NAMALWA (cell line): ENCODE measurements around the gene ADARB2.

Experiments used
- DNase-seq: peaks from one replicate; pipeline ENCODE4 v3.0.0-alpha.2; 2015; ENCODE audit warnings: low spot score

Gene ADARB2

DNA sequence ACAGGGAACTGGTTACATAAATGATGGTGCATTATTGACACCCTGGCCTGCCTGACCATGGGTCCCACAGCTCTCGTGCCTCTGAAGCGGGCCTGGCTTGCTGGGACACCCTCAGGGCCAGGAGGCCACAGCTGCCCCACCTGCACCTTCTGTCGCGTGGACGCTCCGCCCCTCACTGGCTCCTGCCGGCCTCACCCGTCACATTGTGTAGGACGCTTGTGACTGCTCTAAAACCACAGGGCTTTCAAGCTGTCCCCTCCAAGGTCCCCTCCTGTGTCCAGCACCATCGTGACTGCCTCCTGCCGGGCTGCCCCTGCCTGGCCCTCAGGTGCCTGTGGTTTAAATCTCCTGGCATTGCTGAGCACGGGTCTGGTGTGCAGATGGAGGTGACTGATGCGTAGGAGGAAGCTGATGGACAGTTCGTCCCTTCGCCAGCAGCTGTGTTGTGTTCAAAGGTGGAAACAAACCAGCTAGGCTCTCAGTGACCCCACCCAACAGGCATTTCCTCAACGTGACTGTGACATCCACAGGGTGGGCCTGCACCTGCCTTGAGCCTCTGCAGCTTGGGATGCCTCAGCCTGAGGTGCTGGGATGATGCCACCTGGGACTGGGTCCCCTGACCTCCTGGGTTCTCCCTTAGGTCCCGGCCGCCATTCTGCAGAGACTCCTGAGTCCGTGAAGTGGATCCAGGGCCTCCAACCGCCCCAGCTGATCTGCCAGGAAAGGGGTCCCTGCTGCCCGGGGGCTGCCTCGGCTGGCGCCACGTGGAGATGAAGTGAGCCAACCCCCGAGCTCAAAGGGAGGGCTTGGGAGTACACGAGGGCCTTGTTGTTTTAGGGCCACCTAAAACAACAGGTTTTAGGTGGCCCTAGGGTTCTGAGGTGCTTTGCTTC, 532.6 kb downstream of the ADARB2 start:
- DNase-seq, result no peak

DNA sequence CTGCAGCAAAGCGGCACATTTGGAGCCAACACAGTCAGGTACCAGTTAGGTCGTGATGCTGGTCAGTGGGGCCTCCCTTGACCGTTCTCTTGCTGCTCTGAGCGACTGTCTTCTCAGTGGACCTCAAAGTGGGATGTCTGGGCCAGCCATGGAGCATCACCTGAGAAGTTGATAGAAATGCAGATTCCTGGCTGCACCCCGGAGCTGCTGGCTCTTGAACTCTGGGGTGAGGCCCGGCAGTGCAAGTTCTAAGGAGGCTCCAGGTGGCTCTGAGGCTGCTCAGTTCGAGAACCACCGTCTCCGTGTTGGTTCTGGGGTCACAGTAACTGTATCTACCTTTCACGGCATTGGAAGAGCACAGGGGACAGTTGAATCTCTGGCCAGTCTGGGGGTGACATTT, 533.6 kb downstream of the ADARB2 start:
- DNase-seq, result no peak

DNA sequence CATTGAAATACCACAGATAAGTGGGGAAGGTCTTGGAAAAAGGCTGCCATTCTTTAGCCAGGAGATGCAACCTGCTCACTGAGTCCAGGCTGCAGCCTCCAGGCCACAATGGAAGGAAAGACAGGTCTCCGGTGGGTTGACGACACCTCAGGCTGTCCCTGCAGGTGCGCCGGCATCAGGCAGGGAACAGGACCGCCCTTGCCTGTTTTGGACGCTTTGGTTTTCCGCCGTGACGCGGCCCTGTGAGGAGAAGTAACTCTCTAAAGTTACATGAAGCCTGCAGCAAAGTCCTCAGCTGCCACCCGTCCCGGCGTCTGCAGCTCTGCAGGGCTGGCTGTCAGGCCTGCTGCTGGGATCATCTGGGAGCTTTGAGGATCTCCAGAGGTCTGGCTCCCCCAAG, 534.1 kb downstream of the ADARB2 start:
- no peak for DNase-seq

DNA sequence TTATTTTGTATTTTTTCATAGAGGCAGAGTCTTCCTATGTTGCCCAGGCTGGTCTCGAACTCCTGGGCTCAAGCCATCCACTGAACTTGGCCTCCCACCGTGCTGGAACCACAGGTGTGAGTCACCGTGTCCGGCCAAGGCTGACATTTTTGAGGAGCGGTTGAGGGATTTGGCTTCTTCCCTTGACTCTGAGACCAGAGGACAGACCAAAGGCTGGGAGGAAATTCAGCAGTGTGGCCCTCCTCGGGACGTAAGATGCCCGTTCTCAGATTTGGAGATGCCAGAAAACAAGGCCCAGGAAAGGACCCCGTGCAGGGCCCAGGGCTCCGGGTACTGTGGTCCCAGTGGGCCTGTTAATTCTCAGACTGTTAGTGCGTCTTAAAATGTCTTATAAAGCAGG, 535.0 kb downstream of the ADARB2 start:
- no peak for DNase-seq

DNA sequence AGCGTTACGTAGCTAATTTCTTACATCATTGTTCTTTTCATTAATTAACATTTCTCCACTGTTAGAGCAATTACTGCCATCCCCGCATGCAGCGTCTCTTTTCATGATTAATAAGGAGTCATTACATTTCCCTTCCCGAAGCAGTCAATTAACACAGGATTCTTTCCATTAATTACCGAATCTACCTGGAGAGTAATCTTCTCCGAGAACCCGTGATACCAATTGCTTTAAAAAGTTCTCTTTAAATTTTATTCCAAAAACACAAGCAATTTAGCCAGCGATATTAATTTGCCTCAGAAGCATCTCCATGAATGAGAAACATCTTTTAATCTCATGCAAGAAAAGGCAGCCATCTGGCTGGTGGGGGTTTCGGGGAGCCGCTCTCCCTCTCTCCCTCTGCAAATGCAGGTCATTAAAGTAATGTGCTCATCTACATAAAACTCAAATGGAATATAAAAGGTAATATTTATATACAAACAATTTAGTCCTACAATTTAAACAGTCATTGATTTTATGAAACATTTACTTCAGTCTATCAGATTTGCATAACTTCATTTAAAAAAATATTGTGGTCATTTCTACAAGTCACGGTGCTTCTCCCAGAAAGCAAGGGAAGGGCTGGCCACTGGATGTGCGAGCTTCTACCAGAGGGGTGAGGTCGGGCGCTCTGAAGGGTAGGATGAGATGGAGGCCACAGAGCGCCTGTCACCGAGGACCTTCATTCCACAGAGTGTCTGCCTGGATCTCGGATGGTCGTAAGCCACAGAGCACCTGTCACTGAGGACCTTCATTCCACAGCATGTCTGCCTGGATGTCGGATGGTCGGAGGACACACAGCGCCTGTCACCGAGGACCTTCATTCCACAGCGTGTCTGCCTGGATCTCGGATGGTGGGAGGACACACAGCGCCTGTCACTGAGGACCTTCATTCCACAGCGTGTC, 536.2 kb downstream of the ADARB2 start:
- no peak for DNase-seq

DNA sequence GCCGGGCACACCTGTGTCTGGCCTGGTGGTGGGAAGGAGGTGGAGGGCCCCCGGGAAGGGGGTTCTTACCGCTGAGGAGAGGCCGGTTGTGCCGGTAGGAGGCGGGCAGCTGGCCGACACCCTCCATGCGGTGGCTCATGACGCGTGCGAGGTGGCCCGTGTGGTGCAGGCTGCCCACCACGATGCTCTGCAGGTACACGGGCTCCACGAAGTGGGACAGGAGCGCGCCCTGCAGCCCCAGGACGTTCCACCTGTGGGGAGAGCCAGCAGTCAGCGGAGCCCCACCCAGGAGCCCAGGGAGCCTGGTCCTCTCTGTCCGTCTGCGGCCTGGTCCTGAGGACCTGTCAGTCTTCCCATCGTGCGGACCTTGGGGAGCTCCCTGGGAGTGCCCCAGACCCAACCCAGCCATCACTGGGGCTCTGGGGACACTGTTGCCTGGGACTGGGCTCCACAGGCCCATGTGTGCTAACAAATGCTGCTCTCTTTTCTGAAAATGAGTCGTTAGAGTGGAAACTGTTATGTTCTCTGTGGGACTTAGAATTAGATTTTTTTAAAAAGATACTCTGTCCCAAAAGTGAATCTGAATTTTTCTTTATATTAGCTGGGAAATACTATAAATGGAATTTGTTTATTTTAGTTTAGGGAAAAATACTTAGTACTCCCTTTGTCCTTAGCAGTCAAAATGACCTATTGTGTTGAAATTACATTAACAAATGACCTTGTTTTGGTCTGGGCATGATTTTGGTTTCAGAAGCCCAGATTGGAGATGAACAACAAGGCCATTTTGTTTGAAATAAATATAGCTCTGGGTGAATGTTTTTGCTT, 537.2 kb downstream of the ADARB2 start:
- DNase-seq, result no peak

DNA sequence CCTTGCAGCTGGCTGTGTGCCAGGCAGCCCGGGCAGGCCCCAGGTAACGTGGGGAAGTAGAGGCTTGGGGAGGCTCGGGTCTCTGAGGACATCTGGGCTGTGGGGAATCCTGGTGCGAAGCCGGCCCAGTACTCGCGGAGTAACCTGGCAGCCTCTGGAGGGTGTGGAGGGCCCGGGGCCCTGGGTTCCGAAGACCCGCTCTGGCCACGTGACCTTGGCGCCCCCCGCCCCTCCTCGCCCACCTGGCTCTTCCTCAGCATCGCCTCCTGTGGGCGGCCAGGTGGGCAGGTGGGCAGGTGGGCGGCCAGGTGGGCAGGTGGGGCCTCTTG, 538.0 kb downstream of the ADARB2 start:
- DNase-seq, result no peak

DNA sequence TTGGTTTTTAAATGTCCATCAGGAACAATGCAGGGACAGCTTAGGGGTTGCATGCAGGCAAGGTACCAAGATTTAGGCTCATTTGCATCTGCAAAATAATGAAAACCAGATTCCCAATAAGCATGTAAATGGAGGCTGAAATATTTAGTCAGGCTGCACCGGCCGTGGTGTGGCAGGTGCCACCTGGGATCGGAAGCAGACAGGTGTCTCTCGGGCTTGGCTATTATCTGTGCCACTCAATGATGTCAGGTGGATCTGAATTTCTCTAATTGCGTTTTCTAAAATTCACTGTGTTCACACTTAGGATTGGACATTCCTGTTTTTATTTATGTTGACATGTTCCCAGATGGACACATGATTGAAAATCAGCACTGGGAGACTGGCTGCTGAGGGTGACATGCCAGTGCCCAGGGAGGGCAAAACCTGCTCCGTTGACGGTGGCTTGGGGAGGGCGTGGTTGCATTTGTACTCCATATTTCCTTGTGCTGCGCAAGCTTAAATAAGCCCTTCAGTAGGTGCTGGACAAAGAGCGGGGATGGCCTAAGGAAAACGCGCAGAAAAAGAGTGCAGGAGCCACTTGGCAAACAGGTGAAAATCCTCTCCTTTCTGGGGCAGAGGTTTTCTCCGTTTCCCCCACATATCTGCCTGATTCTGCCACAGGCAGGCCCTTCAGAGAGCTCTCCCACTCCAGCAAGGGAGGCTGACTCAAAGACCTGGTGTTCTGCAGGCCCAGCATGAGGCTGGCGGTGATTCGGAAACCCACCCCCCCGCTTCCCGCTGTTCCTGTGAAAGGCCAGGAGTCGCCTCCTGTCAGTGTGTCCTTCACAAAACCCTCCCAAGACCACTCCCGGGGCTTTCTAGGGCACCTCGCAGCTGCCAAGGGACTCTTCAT, 538.6 kb downstream of the ADARB2 start:
- DNase-seq, result no peak

DNA sequence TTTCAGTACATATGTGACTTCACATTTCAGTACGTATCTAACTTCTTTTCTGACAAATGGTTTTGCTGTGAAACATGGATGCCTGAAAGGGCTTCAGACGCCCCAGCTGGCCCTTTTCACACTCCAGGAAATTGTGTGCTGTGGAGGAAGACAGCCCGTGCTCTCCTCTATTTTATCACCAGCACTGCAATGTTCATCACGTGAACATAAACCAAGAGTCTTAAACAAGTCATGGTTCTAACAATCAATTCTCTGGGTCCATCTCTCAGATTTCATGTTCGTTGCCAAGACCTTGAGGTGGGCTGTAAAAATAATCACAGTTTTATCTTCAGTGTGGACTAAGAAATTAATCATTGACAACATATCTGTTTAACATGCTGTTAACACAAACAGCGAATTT, 539.9 kb downstream of the ADARB2 start:
- no peak for DNase-seq

DNA sequence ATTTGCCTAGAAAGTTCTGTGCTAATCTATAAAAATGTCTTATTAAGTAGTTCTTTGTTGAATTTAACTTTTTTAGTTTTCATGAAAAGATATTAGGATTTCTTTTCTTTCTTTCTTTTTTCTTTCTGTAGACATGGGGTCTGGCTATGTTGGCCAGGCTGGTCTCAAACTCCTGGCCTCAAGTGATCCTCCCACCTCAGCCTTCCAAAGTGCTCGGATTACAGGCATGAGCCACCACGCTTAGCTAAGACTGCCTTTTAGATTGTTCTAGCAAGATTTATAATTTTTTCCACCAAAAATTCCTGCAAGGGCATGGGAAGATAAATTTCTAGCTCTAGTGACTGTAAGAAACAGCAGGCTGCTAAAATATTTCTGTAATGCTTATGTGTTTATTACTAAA, 540.7 kb downstream of the ADARB2 start:
- no peak for DNase-seq

DNA sequence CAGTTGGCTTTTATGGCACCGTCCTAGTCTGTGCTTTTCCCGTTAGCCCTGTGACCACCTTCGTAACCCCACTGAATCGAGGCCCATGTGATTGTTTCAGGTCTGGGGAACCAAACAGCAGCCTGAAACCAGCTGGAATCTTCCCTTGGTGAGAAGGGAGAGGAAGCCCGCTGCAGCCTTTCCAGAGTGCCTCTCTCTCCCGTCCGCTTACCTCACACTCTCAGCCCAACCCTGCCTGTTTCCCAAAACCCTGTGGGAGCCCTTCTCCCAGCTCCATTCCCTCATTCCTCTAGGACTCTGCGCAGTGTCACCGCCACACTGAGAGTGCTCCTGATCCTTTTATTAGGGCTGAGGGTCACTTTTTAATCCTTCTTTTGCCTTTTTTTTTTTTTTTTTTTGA, 541.5 kb downstream of the ADARB2 start:
- no peak for DNase-seq

DNA sequence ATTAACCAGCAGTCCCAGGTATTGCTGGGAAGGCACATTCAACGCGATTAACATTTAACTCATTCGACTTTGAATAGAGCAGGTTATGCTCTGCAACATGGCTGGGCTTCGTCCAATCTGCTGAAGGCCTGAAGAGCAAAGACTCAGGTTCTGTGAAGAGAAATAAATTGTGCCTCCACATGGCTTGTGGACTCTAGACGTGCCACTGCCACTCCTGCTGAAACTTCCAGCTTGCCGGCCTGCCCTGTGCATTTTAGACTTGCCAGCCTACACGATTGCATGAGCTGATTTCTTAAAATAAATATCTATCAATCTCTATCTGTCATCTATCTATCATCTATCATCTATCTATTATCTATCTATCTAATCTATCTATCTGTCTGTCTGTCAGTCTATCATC, 543.2 kb downstream of the ADARB2 start:
- DNase-seq, result no peak

DNA sequence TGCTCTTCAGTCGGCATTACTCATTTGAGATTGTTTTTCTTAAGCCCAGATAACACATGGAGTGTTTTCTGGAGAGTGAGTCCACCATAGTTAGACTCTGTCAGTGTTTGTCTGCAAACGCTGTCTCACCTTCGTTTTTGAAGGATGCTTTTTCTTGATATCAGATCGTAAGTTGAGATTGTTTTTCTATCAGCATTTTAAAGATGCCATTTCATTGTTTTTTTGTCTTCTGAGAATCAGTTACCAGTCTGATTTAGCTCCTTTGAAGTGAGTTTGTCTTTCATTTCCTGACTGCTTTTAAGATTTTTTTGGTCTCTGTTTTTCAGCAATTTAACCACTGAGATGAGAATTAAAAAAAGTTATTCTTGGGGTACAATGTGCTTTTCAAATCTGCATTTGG, 543.8 kb downstream of the ADARB2 start:
- no peak for DNase-seq

DNA sequence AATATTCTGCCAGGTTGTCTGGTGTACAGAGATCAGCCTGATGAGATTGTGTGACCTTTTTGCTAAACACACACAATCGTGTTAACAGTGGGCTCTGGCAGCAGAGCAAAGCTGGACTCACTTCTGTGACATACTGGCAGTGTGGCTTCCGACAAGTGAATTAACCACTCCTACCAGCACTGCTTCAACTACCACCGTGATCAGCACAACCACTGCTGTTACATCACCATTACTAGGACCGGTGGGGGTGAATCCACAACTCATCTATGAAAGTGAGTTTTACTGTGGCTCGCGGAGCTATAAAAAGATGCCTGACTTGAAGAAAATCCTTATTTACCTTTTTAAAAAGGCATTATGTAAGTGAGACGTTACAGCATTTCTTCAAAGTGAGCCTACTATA, 545.6 kb downstream of the ADARB2 start:
- DNase-seq, result no peak

DNA sequence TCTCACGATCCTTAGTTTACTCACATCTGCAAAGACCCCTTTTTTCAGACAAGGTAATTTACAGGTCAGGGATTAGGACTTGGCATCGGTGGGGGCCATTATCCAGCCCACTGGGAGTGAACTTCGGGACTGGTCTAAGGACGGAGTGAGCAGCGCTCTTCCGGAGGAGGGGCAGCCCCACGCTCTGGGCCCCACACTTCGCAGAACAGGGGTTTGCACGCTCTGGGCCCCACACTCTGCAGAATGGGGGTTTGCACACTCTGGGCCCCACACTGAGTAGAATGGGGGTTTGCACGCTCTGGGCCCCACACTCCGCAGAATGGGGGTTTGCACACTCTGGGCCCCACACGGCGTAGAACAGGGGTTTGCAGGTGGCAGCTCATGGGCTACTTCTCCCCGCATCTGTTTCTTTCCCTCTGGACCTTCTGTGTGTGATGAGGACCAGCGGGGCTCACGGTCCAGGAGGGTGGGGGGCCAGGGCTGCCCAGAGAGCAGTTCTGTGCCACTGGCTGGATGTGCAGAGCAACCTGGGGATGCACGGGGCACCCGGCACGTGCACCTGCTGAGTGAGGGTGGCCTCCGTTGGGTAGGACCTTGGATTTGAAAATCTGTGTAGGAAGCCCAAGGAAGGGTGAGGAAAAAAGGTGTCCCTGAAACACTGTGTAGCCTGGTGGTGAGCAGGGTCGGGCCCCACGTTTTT, 546.4 kb downstream of the ADARB2 start:
- DNase-seq, result no peak

DNA sequence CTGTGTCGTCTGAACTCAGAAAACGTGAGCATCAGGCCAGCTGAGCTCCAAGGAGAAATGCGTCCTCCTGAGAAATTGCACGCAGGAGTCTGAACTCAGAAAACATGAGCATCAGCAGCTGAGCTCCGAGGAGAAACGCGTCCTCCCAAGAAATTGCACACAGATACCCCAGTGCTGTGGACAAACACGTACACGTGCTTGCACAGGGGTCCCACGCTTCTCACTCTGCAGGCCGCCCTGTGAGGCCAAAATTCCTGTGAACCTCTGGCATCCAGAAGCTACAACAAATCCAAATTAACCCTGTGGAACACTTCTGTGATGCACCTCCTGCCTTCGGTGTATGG, 547.3 kb downstream of the ADARB2 start:
- no peak for DNase-seq

DNA sequence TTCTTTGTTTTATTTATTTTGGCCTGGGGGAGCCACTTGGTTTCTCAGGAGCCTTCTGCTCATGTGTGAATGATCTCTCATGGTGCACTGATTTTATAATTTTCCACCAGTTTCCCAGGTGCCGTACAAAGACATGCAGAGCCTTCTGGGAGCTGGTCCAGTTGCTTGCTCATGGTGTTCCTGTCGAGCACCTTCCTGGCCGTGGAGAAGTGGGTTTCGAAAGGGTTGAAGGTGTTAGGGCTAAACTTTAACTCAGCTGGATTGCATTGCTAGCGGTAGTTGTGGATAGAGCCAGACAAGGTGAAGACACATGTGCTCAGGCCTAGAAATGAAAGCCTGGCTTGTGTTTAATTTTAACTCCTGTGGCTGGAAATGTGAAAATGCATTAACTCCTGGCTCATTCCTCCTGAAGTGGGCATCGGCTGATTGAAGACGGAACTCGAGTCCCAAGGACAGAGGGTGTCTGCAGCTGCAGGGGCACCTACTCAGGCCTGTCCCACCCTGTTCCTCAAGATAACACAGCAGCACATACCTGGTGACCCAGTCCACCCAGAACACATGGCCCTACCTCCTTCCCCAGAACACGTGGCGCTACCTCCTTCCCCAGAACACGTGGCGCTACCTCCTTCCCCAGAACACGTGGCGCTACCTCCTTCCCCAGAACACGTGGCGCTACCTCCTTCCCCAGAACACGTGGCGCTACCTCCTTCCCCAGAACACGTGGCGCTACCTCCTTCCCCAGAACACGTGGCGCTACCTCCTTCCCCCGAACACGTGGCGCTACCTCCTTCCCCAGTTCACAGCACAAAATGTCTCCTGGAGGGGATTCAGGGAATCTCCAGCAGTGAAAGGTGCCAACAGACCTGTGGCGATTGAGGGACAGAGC, 547.9 kb downstream of the ADARB2 start:
- DNase-seq, result no peak

DNA sequence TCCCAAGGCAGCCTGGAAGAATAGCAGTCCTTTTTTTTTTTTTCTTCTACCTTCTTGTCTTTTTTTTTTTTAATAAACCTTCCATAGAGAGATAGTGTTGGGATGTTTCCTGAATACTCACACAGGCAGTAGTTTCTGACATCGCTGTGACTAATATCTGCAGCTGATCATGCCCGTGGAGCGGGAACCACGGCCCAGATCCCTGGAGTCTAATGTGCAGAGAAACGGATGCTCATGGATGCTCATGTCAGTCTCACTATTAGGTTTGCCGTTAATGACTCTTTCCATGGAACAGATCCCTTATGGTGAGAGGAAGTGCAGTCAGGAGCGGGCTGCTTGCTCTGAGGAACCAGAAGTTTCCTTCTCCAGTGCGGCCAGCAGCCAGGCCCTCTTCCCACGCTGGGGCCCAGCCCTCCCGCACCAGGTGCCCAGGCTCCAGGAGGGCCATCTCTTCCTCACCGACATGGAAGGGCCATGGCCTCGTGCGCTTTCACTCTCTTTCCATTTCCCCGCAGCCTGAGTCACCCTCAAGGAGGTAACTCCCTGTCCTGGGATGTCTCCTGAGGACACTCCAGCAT, 548.7 kb downstream of the ADARB2 start:
- no peak for DNase-seq

DNA sequence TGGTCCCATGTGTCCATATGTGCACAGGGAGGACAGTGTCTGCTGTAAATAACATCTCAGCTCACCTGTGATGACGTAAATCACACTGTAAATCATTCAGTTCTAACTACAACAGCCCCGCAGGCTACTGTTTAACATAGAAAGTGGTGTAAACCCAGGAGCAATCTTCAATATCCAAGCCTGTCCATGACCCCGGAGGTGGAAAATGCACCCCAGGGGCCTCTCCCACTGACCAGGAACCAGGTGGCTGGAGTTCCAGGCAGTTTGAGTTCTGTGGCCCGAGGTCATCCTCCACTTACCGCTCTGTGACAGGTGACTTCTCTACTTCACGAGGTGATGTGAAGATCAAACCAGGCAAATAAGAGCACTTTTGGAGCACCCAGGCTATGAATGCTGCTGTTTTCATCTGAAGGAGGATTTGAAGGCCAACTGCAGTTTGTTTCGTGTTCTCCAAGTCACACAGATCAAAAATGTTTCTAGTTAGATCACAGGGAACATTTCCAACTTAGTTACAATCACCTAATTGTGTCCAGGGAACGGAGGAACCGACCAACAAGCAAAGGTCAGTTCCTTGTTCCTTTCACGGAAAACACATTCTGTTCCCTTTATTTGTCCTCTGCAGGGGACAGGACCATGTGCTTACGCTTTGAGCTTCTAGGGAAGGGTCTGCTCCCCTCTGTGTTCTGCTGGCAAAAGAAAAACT, 549.3 kb downstream of the ADARB2 start:
- DNase-seq, result no peak
